GM19467 (cell line): Measurements from ENCODE around the gene SIX1.

Experiments
- ATAC-seq: cut with Tn5 transposase; IDR thresholded peaks from one replicate; pipeline ENCODE4 v1.9.1; 2021; ENCODE audit warnings: mild to moderate bottlenecking, moderate library complexity; ENCODE audit not compliant: unreplicated experiment

SIX1 gene

GRCh38 chr14:60596139-60596538 is 53.1 kb downstream of the SIX1 start:
- ATAC-seq = no peak

- ATAC-seq = no peak
Measured at GRCh38 chr14:60594062-60594461, 55.2 kb downstream of the SIX1 start.
